NCI-H460 (cell line): ENCODE results near the gene MSANTD2. TPM values are rescaled to one million over a fixed set of nuclear protein-coding genes. Genes with fewer than 3 reads are reported as not detected.
A peak's percentile ranks its signal among the peaks of the same experiment; 100 is the strongest.

ENCODE experiments used
- DNase-seq: peaks from one replicate; pipeline ENCODE4 v3.0.0-alpha.2; 2016; ENCODE audit warnings: low read depth; ENCODE audit errors: extremely low read depth
- total RNA-seq: library from RNA; depleted of rRNA; stranded (reverse); fragments of >200 nt; shearing (Covaris generic); gene quantifications from 2 replicates; pipeline ENCODE4 v1.2.3, GENCODE V29; 2014

MSANTD2 gene
- total RNA-seq, 1 experiment from 2014 or later, result 8.0 TPM

- no peak for DNase-seq
These were observed 44.0 kb downstream of the MSANTD2 start for GRCh38 chr11:124756033-124756752.

- DNase-seq, result no peak
These were observed 45.5 kb downstream of the MSANTD2 start for GRCh38 chr11:124754710-124755109.

GRCh38 chr11:124754309-124754708 is 45.9 kb downstream of the MSANTD2 start:
- no peak for DNase-seq

- DNase-seq, result no peak
These were observed 46.6 kb downstream of the MSANTD2 start for GRCh38 chr11:124753624-124754023.

- no peak for DNase-seq
These were observed 47.0 kb downstream of the MSANTD2 start for GRCh38 chr11:124753205-124753604.

- DNase-seq, result no peak
These were observed 47.6 kb downstream of the MSANTD2 start for GRCh38 chr11:124752471-124753102.

- no peak for DNase-seq
These were observed 48.3 kb downstream of the MSANTD2 start, which contains the start of gene VSIG2 for GRCh38 chr11:124751741-124752470. TSS of gene VSIG2 (minus strand) at chr11:124752255. CDS start at chr11:124752137, 118 bp downstream.

- no peak for DNase-seq
These were observed 48.8 kb downstream of the MSANTD2 start for GRCh38 chr11:124751391-124751740.

- DNase-seq, result no peak
These were observed 50.3 kb downstream of the MSANTD2 start for GRCh38 chr11:124749912-124750311.

- DNase-seq, result no peak
These were observed 51.5 kb downstream of the MSANTD2 start for GRCh38 chr11:124748481-124749343.

- no peak for DNase-seq
These were observed 52.1 kb downstream of the MSANTD2 start for GRCh38 chr11:124748100-124748418.

- no peak for DNase-seq
These were observed 52.7 kb downstream of the MSANTD2 start for GRCh38 chr11:124747406-124748099.

GRCh38 chr11:124746621-124747243 is 53.5 kb downstream of the MSANTD2 start:
- peak; percentile 58 for DNase-seq

- no peak for DNase-seq
These were observed 54.2 kb downstream of the MSANTD2 start for GRCh38 chr11:124745835-124746620.

GRCh38 chr11:124745270-124745834 is 54.9 kb downstream of the MSANTD2 start:
- DNase-seq, result no peak

GRCh38 chr11:124743050-124743449 is 57.2 kb downstream of the MSANTD2 start:
- no peak for DNase-seq

GRCh38 chr11:124742555-124742954 is 57.7 kb downstream of the MSANTD2 start:
- DNase-seq, result no peak

GRCh38 chr11:124740277-124740882 is 59.8 kb downstream of the MSANTD2 start:
- DNase-seq, result no peak
